OCI-LY1 (cell line): Measurements from ENCODE around the gene DIAPH1.
"Not testable (repeated sequence)": the region's sequence is repeated elsewhere in the genome, so short reads cannot be mapped to it uniquely, and the experiment has no call there.

ENCODE experiments used
- H2AFZ ChIP-seq: fragments of 200-600 bp; sonication (generic), shearing (Covaris generic); 2 replicates; pipeline ENCODE4 v1.6.0; 2014; ENCODE audit warnings: antibody characterized with exemption, mild to moderate bottlenecking, low read length
- H3F3A ChIP-seq: fragments of 200-600 bp; sonication (generic), shearing (Covaris generic); 2 replicates; pipeline ENCODE4 v1.6.0; 2014; ENCODE audit warnings: mild to moderate bottlenecking, antibody characterized with exemption, low read length, moderate library complexity; ENCODE audit not compliant: insufficient read depth
- H3K27ac ChIP-seq: fragments of 200-600 bp; sonication (generic); 2 replicates; pipeline ENCODE4 v1.5.1; 2014; ENCODE audit warnings: low read length, mixed run types, mild to moderate bottlenecking, low read depth; ENCODE audit not compliant: poor library complexity, severe bottlenecking
- H3K27me3 ChIP-seq: fragments of 200-600 bp; sonication (generic); 2 replicates; pipeline ENCODE4 v1.6.0; 2014; ENCODE audit warnings: antibody characterized with exemption, mild to moderate bottlenecking, low read length, moderate library complexity; ENCODE audit not compliant: insufficient read depth
- H3K36me3 ChIP-seq: fragments of 200-600 bp; sonication (generic); 2 replicates; pipeline ENCODE4 v1.6.1; 2014; ENCODE audit warnings: mild to moderate bottlenecking, antibody characterized with exemption, low read length, moderate library complexity, mixed read lengths; ENCODE audit not compliant: insufficient read depth
- H3K4me1 ChIP-seq: fragments of 200-600 bp; sonication (generic); 2 replicates; pipeline ENCODE4 v1.5.1; 2014; ENCODE audit warnings: mild to moderate bottlenecking, low read length, moderate library complexity; ENCODE audit not compliant: insufficient read depth, severe bottlenecking
- H3K4me2 ChIP-seq: fragments of 200-600 bp; sonication (generic), shearing (Covaris generic); 2 replicates; pipeline ENCODE4 v1.6.1; 2014; ENCODE audit warnings: low read length
- H3K4me3 ChIP-seq: fragments of 200-600 bp; sonication (generic); 2 replicates; pipeline ENCODE4 v1.5.1; 2014; ENCODE audit warnings: low read length, low read depth, mild to moderate bottlenecking, mixed read lengths; ENCODE audit not compliant: poor library complexity, severe bottlenecking
- H3K79me2 ChIP-seq: fragments of 200-600 bp; shearing (Covaris generic); 2 replicates; pipeline ENCODE4 v1.6.1; 2016; ENCODE audit warnings: mixed run types, low read length, mixed read lengths; ENCODE audit not compliant: insufficient read depth
- H3K9ac ChIP-seq: fragments of 200-600 bp; sonication (generic), shearing (Covaris generic); 2 replicates; pipeline ENCODE4 v1.6.1; 2014; ENCODE audit warnings: mild to moderate bottlenecking, low read length, mixed read lengths
- H3K9me2 ChIP-seq: fragments of 200-600 bp; sonication (generic), shearing (Covaris generic); 2 replicates; pipeline ENCODE4 v1.6.1; 2014; ENCODE audit warnings: low read depth, mild to moderate bottlenecking, low read length, mixed read lengths
- H3K9me3 ChIP-seq: fragments of 200-600 bp; shearing (Covaris generic); 2 replicates; pipeline ENCODE4 v1.6.1; 2014; ENCODE audit warnings: low read length, mixed read lengths
- H4K20me1 ChIP-seq: fragments of 200-600 bp; sonication (generic), shearing (Covaris generic); 2 replicates; pipeline ENCODE4 v1.6.0; 2016; ENCODE audit warnings: mild to moderate bottlenecking, low read length; ENCODE audit not compliant: insufficient read depth
- CTCF ChIP-seq: fragments of 200-600 bp; sonication (generic), shearing (Covaris generic); IDR thresholded peaks from 2 replicates; pipeline ENCODE4 v1.5.1; 2017; ENCODE audit warnings: mild to moderate bottlenecking, antibody characterized with exemption, low read length, moderate library complexity, mixed read lengths
- EZH2 ChIP-seq: fragments of 200-600 bp; sonication (generic), shearing (Covaris generic); IDR thresholded peaks from 2 replicates; pipeline ENCODE4 v1.8.0; 2017; ENCODE audit warnings: borderline replicate concordance, mixed run types, mild to moderate bottlenecking, antibody characterized with exemption, low read length, moderate library complexity, mixed read lengths

The DIAPH1 gene

GRCh38 chr5:141615991-141616720 is 2.6 kb downstream of the DIAPH1 start:
- no peaks in the 10 kb centered on the region for H3K27me3 ChIP-seq
- no peaks in the 10 kb centered on the region for H4K20me1 ChIP-seq
- peaks cover 23% of the 10 kb centered on the region; the same call in 1 of the 2 replicates for H3K79me2 ChIP-seq
- peaks cover 31% of the 10 kb centered on the region for H3K4me1 ChIP-seq
- H3K27ac ChIP-seq, result no peak overlapping the region
- peak overlapping the region; percentile 20 for H3K4me3 ChIP-seq
- peaks cover 25% of the 10 kb centered on the region for H3K36me3 ChIP-seq
- H3F3A ChIP-seq, result no peaks in the 10 kb centered on the region
- H2AFZ ChIP-seq, result no peak overlapping the region
- TF ChIP-seq CTCF, result no peak
- no peak for TF ChIP-seq EZH2
- H3K4me2 ChIP-seq, result peak overlapping the region; percentile 83
- no peaks in the 10 kb centered on the region for H3K9me3 ChIP-seq
- H3K9me2 ChIP-seq, result no peaks in the 10 kb centered on the region
- H3K9ac ChIP-seq, result no peak overlapping the region

GRCh38 chr5:141613344-141613743 is 5.5 kb downstream of the DIAPH1 start:
- Histone ChIP-seq H3K27me3 (no peaks in the 10 kb centered on the region), H3K9ac (no peak overlapping the region), H3K4me1 (peaks cover 26% of the 10 kb centered on the region), H3K9me3 (no peaks in the 10 kb centered on the region), H3K79me2 (peaks cover 26% of the 10 kb centered on the region; the same call in 1 of the 2 replicates), H3K36me3 (peaks cover 9% of the 10 kb centered on the region; the same call in 1 of the 2 replicates), H3K27ac (no peak overlapping the region), H3K4me2 (no peak overlapping the region), H3K4me3 (no peak overlapping the region), H4K20me1 (no peaks in the 10 kb centered on the region), H3F3A (no peaks in the 10 kb centered on the region), H3K9me2 (no peaks in the 10 kb centered on the region), H2AFZ (no peak overlapping the region)
- TF ChIP-seq EZH2 (no peak), CTCF (no peak)

GRCh38 chr5:141611289-141611688 is 7.5 kb downstream of the DIAPH1 start:
- H3K79me2 ChIP-seq, result peaks cover 29% of the 10 kb centered on the region; the same call in 1 of the 2 replicates
- no peaks in the 10 kb centered on the region for H3K9me3 ChIP-seq
- H3F3A ChIP-seq, result no peaks in the 10 kb centered on the region
- no peak overlapping the region for H3K27ac ChIP-seq
- H3K9ac ChIP-seq, result no peak overlapping the region
- no peak overlapping the region for H3K4me3 ChIP-seq
- no peaks in the 10 kb centered on the region for H3K9me2 ChIP-seq
- TF ChIP-seq CTCF (no peak), EZH2 (no peak)
- H2AFZ ChIP-seq, result no peak overlapping the region
- no peak overlapping the region for H3K4me2 ChIP-seq
- H3K4me1 ChIP-seq, result peaks cover 12% of the 10 kb centered on the region
- H3K27me3 ChIP-seq, result no peaks in the 10 kb centered on the region
- H4K20me1 ChIP-seq, result no peaks in the 10 kb centered on the region
- H3K36me3 ChIP-seq, result 0 out of 2 replicates have a peak, but pooled peaks cover 5% of the 10 kb centered on the region

GRCh38 chr5:141609921-141610320 is 8.9 kb downstream of the DIAPH1 start:
- H3K27ac ChIP-seq, result not testable (repeated sequence)
- H3K4me1 ChIP-seq, result peaks cover 17% of the 10 kb centered on the region

More at GRCh38 chr5:141609921-141610320, 8.9 kb downstream of the DIAPH1 start:
- not testable (repeated sequence) for H3K9me3 ChIP-seq, H3K9me2 ChIP-seq, H3K27me3 ChIP-seq, H3F3A ChIP-seq, H4K20me1 ChIP-seq, H3K36me3 ChIP-seq, H3K4me2 ChIP-seq, H3K4me3 ChIP-seq, H2AFZ ChIP-seq, H3K9ac ChIP-seq
- H3K79me2 ChIP-seq, result peaks cover 38% of the 10 kb centered on the region
